GM18907 (cell line): ENCODE measurements around the gene GSTP1.
"Not testable (repeated sequence)": the region's sequence is repeated elsewhere in the genome, so short reads cannot be mapped to it uniquely, and the experiment has no call there.

Experiments used
- ATAC-seq: cut with Tn5 transposase; IDR thresholded peaks from one replicate; pipeline ENCODE4 v1.9.1; 2021; ENCODE audit warnings: mild to moderate bottlenecking, moderate library complexity; ENCODE audit not compliant: unreplicated experiment

The GSTP1 gene

DNA sequence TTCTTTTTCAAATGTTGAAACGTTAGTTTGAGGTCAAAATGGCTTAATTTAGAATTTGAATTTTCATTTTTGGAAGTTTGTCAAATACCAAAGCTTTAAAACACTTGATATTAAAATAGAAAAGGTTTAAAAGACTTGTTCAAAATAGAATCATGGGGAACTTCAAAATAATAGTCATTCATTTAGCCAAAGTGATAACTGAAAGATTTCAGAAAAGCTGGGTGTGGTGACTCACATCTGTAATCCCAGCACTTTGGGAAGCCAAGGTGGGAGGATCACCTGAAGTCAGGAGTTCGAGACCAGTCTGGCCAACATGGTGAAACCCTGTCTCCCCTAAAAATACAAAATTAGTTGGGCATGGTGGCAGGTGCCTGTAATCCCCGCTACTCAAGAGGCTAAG lies 10.9 kb downstream of the GSTP1 start:
- no peak for ATAC-seq

DNA sequence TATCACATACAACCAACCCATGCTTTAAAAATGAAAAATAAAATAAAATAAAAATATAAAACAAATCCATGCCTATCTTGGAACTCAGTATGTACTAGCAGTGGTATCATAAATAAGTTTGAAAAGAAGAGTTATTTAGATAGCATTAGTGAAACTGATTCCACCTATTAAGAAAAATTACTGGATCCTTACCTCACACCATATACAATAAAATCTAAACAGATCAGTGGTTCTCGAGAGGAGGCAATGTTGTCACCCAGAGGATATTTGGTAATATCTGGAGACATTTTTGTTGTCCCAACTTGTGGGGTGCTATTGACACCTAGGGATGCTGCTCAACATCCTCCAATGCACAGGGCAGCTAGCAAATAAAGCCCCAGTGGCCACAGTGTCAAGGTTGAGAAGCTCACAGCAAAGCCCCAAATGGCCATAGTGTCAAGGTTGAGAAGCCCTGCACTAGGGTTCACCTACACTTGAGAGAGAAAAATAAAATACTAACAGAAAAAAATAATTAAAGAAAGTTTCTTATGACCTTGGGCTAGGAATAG lies 13.2 kb downstream of the GSTP1 start:
- ATAC-seq: no peak

DNA sequence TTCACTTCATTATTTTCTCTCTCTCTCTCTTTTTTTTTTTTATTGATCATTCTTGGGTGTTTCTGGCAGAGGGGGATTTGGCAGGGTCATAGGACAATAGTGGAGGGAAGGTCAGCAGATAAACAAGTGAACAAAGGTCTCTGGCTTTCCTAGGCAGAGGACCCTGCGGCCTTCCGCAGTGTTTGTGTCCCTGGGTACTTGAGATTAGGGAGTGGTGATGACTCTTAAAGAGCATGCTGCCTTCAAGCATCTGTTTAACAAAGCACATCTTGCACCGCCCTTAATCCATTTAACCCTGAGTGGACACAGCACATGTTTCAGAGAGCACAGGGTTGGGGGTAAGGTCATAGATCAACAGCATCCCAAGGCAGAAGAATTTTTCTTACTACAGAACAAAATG lies 13.8 kb downstream of the GSTP1 start:
- not testable (repeated sequence) for ATAC-seq

DNA sequence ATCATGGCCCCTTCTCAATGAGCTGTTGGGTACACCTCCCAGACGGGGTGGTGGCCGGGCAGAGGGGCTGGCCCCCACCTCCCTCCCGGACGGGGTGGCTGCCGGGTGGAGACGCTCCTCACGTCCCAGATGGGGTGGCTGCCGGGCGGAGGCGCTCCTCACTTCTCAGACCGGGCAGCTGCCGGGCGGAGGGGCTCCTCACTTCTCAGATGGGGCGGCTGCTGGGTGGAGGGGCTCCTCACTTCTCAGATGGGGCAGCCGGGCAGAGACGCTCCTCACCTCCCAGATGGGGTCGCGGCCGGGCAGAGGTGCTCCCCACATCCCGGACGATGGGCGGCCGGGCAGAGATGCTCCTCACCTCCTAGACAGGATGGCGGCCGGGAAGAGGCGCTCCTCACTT lies 14.4 kb downstream of the GSTP1 start:
- ATAC-seq: not testable (repeated sequence)

DNA sequence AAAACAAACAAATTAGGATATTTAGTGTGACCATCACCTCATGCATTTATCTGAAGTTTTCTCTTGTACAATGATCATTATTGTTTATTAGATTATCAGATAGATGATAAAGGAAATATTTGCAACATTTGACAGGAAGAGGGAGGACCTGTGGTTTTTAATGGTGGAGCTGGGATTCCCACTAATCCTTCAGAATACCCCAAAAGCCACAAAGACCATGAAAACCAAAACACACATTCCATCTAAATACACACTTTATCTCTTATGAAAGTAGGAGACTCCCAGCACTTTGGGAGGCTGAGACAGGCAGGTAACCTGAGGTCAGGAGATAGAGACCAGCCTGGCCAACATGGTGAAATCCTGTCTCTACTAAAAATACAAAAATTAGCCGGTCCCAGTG lies 15.5 kb downstream of the GSTP1 start:
- ATAC-seq: no peak

DNA sequence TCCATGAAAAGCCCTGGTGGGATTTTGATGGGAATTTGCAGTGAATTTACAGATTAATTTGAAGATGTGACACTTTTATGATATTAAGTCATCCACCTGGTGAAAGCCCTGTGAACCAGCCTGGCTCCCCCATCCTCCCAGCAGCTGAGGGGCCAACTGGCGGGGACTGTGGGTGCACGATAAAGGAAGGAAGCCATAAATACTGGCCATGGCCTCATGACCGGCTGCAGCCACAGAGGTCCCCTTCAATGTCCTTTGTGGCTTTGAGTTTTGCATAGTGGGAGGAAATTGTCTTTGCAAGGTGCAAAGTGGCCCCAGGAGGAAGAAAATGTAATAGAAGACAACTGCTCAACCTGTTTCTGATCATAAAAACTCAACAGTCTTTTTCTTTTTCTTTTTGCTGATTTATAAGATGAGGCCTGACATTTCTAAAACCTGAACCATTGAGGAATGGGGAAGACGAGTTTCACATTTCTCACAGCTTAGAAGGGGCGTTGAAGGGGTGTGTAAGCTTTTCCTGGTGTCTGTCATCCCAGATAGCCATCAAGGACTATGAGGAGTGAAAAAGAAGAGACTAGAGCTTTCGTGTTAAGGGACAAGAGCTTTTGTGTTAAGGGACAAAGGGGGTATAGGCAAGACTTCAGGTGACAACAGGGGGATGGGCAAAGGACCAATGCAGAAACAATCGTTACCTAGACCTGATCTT lies 16.9 kb downstream of the GSTP1 start:
- ATAC-seq: peak; percentile 61

DNA sequence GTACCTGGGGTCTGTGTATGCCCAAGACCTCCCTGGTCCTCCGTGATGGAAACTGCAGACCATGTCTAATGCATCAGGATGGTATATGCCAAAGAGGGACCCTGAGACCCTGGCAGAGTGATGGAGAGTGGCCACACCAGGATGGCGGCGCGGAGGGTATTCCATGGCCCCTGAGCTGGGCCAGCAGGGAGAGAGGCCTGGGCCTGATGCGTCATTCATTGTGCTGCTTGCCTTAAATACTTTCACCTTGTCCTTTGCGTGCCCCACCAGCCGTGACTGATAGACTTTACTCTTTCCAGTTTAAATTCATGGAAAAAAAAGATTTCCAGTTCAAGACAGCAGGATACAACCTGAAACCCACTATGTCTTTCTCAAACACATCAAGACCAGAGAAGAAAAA lies 17.5 kb downstream of the GSTP1 start:
- ATAC-seq: no peak

DNA sequence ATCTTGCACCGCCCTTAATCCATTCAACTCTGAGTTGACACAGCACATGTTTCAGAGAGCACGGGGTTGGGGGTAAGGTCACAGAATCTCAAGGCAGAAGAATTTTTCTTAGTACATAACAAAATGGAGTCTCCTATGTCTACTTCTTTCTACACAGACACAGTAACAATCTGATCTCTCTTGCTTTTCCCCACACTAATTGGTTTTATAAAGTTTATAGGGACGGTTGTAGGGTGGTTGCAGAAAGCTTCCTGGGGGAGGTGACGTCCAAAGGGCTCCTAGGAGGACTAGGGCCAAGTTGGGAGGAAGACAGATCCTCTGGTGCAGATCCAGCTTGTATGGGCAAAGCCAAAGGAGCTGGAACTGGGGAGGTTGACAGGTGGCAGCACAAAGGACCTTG lies 20.5 kb downstream of the GSTP1 start:
- not testable (repeated sequence) for ATAC-seq

DNA sequence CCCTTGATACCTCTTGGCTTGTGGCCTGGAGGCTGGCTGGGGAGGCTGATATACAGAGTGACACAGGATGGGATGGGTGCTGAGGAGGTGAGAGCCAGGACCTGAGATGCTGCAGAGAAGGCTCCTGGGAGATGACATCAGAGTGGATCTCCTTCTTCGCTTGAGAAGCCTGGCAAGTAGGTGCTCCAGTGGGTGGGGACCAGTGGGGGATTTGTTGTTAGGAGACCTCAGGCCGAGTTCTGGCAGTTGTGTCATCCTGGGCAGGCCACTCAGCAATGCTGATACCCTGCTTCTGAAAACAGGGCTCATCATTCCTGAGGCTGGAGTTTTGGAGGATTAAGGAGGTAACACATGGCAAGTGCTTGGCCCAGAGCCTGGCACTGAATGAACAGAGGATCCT lies 21.2 kb downstream of the GSTP1 start:
- ATAC-seq: no peak

DNA sequence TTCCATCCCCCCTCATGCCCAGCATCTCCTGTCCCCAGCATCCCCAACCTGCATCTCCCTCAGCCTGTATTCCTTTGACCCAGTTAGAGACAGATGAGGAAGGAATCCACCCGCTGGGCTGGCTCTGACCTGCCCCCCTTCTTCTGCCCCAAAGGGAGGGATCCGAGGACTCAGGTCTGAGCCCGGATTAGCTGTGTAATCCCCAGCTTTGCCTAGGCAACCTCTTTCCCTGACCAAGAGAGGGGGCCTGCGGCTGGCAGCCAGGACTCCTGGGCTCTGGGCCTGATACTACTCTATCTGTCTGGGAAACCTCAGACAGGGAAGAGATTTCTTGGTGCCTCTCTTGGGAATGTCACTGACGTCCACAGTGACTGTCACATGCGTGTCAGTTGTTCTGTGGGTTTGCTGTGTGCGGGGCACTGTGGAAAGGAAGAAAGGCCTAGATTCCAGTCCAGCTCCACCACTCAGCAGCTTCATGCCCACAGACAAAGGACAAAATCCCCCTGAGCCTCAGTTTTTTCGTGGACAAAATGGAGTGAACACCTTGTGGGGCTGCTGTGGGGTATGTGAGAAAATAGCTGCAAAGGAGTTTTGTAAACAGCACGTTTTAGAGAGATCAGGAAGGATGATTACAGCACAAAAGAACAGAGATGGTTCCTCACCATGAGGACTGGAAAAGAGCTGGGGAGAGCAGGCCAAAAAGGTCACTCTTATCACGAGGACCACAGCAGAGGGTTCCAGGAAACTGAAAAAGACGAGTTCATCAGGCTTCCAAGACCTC lies 21.8 kb downstream of the GSTP1 start:
- no peak for ATAC-seq

DNA sequence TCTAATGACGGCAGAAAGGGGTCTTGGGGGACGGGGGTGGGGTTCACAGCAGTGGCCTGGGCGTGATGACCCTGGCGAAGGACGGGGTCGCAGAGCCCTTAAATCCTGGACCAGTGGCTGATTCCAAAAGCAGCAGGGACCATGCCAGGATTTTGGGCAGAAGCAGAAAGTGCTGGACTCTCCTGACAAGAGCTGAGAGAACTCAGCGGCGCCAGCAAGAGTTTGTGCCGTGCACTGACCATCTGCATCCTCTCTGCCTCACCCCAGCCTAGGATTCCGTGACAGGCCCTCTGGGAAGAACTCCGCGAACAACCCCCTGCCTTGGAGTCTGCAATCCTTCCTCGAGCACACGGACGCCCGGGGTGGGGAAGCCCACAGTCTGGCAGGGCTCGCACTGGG lies 22.5 kb downstream of the GSTP1 start:
- ATAC-seq: no peak

DNA sequence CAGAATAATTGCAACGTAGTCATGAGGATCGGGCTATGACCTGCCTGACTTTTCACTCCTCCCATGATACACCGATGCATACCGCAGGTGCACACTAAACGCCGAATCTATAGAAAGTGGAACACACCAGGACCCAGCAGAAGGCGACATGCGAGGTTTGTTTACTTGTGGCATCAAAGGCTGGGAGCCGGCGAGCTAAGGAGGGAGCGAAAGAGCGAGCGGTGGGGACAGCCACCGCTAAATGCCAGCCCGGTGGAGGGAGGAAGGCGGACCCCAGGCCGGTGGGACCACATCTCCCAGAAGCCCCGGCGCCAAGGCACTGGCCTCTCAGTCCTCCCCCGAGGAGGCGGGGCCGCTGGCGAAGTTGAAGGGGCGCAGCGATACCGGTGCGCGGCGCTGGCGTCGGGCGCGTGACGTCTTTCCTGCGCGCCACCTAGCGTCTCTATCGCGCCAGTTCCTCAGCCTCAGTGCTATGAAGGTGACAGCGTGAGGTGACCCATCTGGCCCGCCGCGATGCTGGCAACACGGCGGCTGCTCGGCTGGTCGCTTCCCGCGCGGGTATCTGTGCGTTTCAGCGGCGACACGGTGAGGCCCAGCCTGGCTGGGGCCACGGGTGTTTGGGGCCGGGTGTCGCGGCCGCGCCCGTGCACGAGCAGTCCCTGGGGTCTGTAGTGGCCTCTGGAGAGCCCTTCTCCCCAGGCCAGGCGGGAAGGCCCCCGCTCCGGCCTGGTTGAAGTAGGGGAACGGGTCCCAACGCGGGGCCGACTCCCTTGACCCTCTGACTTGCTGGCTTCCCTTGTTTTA lies 23.1 kb downstream of the GSTP1 start, which contains the start of gene NDUFV1:
Gene NDUFV1, plus strand, starts transcription at position 445 of the 804 bp plus-strand sequence. Its CDS starts 69 bp downstream, at position 514.
- ATAC-seq: peak; percentile 90

DNA sequence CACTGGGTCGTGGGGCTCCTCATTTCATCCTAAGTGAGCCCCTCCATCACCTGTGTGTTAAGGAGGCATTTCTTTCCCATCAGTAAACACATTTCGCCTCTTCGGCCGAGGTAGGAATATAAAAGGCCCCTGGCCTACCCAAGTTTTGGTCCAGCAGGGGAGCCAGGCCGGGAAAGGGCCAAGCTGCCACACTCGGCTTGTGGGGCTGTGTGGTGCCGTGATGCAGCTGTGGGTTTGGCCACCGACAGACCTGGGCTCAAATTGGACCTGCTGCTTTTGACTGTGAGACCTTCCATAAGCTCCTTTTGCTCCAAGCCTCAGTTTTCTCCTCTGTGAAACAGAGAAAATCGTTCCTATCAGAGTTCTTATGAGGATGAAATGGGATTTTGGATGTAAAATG lies 23.9 kb downstream of the GSTP1 start:
- ATAC-seq: no peak

DNA sequence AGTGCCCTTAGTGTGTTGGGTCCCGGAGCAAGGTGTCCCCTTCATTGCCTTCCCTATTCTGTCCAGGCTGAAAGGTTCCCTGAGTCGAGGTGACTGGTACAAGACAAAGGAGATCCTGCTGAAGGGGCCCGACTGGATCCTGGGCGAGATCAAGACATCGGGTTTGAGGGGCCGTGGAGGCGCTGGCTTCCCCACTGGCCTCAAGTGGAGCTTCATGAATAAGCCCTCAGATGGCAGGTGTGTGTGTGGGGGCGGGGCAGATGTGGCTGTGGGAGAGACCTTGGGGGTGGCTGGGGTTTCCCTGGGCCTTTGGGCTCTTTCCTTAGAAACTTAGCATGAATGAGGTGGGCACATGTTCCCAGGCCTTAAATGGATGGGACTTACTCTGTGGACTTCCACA lies 24.9 kb downstream of the GSTP1 start:
- no peak for ATAC-seq

DNA sequence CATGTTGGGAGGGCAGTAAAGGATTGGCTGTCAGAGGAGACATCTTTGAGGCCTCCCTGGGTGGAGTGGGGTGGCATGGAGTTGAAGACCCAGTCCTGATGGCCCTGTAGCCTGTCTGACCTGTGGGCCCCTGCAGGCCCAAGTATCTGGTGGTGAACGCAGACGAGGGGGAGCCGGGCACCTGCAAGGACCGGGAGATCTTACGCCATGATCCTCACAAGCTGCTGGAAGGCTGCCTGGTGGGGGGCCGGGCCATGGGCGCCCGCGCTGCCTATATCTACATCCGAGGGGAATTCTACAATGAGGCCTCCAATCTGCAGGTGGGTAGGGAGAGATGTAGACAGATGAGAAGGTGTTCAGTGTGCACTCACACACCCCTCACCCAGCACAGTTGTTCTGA lies 25.7 kb downstream of the GSTP1 start:
- no peak for ATAC-seq

DNA sequence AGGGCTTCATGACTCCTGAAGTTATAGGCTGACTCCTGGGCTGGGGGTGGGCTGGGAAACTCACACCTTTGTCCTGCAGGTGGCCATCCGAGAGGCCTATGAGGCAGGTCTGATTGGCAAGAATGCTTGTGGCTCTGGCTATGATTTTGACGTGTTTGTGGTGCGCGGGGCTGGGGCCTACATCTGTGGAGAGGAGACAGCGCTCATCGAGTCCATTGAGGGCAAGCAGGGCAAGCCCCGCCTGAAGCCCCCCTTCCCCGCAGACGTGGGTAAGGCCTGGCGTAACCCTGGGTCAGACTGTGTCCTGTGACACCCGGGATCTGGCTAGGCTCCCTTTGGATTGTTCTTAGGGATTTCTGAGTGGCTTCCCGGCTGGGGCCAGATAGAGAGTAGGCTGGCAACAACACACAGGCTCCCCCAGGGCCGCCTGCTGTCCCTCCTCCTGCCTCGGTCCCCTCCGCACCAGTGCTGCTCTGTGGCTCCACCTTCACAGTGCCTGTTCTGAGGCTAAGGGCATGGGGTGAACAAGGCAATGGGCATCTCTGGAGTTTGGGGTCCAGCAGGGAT lies 26.8 kb downstream of the GSTP1 start:
- no peak for ATAC-seq

DNA sequence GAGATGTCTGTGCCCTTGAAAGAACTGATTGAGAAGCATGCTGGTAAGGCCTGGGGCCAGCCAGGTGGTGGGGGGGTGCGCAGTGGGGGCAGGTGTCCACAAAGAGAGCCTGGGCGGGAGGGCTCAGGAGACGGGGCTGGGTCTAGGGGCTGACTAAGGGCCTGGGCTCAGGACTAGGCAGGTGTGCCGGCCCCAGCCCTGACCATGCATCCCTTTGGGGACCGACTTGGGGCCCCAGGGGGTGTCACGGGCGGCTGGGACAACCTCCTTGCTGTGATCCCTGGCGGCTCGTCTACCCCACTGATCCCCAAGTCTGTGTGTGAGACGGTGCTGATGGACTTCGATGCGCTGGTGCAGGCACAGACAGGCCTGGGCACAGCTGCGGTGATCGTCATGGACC lies 27.6 kb downstream of the GSTP1 start:
- ATAC-seq: no peak

DNA sequence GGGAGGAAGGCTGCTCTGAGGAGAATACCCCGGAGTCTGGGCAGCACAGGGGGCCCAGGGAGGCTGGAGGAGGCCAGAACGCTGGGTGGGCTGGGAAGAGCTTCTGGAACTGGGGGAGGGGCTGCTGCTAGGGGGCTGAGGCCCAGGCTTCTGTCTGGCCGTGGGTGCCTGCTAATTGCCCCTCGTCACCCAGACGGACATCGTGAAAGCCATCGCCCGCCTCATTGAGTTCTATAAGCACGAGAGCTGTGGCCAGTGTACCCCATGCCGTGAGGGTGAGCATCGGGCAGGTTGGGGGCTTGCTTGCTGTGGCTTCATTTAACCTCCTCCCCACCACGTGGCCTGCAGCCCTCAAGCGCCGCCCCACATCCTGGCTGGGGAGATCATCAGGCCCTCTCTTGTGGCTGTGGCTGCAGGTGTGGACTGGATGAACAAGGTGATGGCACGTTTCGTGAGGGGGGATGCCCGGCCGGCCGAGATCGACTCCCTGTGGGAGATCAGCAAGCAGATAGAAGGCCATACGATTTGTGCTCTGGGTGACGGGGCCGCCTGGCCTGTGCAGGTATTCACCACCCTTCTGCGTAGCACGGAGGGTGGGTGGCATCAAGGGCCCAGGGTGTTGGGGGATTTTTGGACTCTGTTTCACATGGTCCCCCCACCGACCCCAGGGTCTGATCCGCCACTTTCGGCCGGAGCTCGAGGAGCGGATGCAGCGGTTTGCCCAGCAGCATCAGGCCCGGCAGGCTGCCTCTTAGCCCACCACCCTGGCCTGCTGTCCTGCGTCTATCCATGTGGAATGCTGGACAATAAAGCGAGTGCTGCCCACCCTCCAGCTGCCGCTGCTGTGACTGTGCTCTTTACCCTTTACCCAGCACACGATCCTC lies 28.3 kb downstream of the GSTP1 start:
- no peak for ATAC-seq

DNA sequence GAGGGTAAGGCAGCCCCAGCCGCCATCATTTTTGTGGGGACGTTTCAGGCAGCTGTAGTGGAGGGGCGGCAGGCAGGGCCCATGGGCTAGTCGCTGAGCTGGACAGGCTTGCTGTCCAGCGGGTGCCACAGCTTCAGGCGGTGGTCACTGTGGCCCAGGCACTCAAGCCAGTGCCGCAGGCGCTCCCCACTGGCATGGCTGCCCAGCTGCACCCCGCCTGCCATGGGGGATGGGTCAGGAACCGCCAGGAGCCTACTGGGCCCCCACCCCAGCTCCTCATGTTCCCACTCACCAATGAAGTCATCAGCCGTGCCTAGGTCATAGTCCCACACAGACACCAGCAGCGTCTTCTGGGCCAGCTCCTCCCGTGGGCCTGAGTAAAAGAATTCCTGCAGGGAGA lies 29.1 kb downstream of the GSTP1 start:
- no peak for ATAC-seq
